Ishikawa (cell line): ENCODE measurements around the gene KCNG4.

Experiments used
- CEBPB ChIP-seq: IDR thresholded peaks from 2 replicates; pipeline ENCODE4 v1.6.1; 2012
- CREB1 ChIP-seq: IDR thresholded peaks from 2 replicates; pipeline ENCODE4 v1.6.1; 2012; ENCODE audit warnings: low read depth
- EGR1 ChIP-seq: IDR thresholded peaks from 2 replicates; pipeline ENCODE4 v1.6.1; 2012
- EP300 ChIP-seq: IDR thresholded peaks from 2 replicates; pipeline ENCODE4 v1.6.1; 2012; ENCODE audit warnings: borderline replicate concordance
- FOXM1 ChIP-seq: IDR thresholded peaks from 2 replicates; pipeline ENCODE4 v1.6.1; 2012; ENCODE audit warnings: low read depth, borderline replicate concordance
- NFIC ChIP-seq: IDR thresholded peaks from 2 replicates; pipeline ENCODE4 v1.6.1; 2012
- RAD21 ChIP-seq: IDR thresholded peaks from 2 replicates; pipeline ENCODE4 v1.6.1; 2012; ENCODE audit warnings: low read depth
- TAF1 ChIP-seq: IDR thresholded peaks from 2 replicates; pipeline ENCODE4 v1.6.1; 2012; ENCODE audit warnings: low read depth, mild to moderate bottlenecking
- TCF12 ChIP-seq: IDR thresholded peaks from 2 replicates; pipeline ENCODE4 v1.6.1; 2012; ENCODE audit warnings: low read depth
- TEAD4 ChIP-seq: IDR thresholded peaks from 2 replicates; pipeline ENCODE4 v1.6.1; 2012
- USF1 ChIP-seq: IDR thresholded peaks from 2 replicates; pipeline ENCODE4 v1.6.1; 2012
- YY1 ChIP-seq: IDR thresholded peaks from 2 replicates; pipeline ENCODE4 v1.6.1; 2012; ENCODE audit warnings: low read depth
- ZBTB7A ChIP-seq: IDR thresholded peaks from 2 replicates; pipeline ENCODE4 v1.6.1; 2012; ENCODE audit warnings: low read depth
- TF ChIP-seq, protein P1 (sequence below): IDR thresholded peaks from 2 replicates; pipeline ENCODE4 v1.6.1; 2012; ENCODE audit warnings: low read depth, mild to moderate bottlenecking
- TF ChIP-seq, protein P2 (sequence below): IDR thresholded peaks from 2 replicates; pipeline ENCODE4 v1.6.1; 2012

Gene KCNG4

DNA sequence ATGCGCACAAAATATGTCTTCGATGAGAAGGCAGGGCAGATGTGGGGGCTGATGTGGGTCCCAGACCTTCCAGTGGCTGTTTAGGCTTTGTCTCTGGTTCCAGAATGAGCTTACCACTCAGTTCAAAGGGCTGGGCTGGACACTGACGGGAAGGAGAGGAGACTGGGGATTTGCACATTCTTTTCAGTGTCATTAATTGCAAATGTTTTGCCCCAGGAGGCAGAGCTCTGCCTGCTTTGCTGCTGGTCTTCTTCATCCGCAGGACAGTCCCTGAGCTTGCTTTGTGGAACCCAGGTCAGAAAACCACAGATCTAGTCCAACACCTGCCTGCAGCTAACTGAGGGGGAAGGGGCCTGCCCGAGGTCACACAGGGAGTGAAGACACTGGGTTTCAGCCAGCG, 20.9 kb downstream of the KCNG4 start:
- TF ChIP-seq CREB1 (no peak), FOXM1 (no peak), CEBPB (no peak), TEAD4 (no peak), TAF1 (no peak), NFIC (no peak), USF1 (no peak), EGR1 (no peak)

DNA sequence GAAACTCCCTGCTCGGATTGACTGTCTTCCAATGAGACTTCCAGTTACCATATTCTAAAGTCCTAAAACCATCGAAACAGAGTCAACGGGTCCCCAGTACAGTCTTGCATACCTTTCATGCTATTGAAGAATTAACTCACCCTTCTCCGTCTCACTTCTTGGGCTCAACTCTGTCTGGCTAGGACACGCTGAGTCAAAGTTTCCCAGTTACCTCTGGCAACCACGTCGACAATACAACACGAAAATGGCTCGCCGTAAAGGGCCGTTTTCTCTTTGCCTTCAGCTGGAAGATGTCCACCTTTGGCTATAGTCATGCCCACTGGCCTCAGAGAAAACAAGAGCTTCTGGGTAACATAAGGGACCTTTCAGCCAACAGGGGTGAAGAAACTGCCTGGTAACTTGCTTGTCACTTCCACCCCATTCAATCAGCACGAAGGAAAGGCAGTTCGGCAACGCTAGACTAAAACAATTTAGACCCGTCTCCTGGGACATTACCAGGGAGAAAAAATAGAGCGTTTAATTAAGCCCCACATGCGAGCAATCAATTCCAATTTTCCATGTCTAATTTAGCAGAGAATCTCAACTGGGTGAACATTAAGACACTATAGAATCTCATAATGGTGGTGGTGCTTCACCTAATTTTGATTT, 21.5 kb downstream of the KCNG4 start:
- no peak for TF ChIP-seq USF1
- no peak for TF ChIP-seq TEAD4
- no peak for TF ChIP-seq RAD21
- TF ChIP-seq CREB1: no peak
- no peak for TF ChIP-seq YY1
- no peak for TF ChIP-seq CEBPB

- TF ChIP-seq RAD21 (no peak), FOXM1 (no peak), CREB1 (no peak), EP300 (no peak), EGR1 (no peak), USF1 (no peak), CEBPB (no peak), TCF12 (no peak), TAF1 (no peak), YY1 (no peak)
- TF ChIP-seq, protein P1, sequence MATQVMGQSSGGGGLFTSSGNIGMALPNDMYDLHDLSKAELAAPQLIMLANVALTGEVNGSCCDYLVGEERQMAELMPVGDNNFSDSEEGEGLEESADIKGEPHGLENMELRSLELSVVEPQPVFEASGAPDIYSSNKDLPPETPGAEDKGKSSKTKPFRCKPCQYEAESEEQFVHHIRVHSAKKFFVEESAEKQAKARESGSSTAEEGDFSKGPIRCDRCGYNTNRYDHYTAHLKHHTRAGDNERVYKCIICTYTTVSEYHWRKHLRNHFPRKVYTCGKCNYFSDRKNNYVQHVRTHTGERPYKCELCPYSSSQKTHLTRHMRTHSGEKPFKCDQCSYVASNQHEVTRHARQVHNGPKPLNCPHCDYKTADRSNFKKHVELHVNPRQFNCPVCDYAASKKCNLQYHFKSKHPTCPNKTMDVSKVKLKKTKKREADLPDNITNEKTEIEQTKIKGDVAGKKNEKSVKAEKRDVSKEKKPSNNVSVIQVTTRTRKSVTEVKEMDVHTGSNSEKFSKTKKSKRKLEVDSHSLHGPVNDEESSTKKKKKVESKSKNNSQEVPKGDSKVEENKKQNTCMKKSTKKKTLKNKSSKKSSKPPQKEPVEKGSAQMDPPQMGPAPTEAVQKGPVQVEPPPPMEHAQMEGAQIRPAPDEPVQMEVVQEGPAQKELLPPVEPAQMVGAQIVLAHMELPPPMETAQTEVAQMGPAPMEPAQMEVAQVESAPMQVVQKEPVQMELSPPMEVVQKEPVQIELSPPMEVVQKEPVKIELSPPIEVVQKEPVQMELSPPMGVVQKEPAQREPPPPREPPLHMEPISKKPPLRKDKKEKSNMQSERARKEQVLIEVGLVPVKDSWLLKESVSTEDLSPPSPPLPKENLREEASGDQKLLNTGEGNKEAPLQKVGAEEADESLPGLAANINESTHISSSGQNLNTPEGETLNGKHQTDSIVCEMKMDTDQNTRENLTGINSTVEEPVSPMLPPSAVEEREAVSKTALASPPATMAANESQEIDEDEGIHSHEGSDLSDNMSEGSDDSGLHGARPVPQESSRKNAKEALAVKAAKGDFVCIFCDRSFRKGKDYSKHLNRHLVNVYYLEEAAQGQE: no peak
Measured at GRCh38 chr16:84215531-84215930, 24.3 kb downstream of the KCNG4 start.

- no peak for TF ChIP-seq TCF12
- TF ChIP-seq, protein P1: no peak
- TF ChIP-seq, protein P2, sequence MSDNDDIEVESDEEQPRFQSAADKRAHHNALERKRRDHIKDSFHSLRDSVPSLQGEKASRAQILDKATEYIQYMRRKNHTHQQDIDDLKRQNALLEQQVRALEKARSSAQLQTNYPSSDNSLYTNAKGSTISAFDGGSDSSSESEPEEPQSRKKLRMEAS: no peak
- no peak for TF ChIP-seq FOXM1
- no peak for TF ChIP-seq NFIC
- no peak for TF ChIP-seq TAF1
- no peak for TF ChIP-seq ZBTB7A
- TF ChIP-seq RAD21: no peak
- TF ChIP-seq USF1: no peak
Measured at GRCh38 chr16:84214451-84215066, 25.3 kb downstream of the KCNG4 start.

GRCh38 chr16:84212631-84213030, 27.2 kb downstream of the KCNG4 start:
- TF ChIP-seq EGR1 (no peak), USF1 (no peak), ZBTB7A (no peak), RAD21 (no peak), CREB1 (no peak), FOXM1 (no peak), TCF12 (no peak), TEAD4 (no peak), EP300 (no peak)
- TF ChIP-seq, protein P2: no peak
- TF ChIP-seq, protein P1: no peak
